ENCODE measurements around the gene AHI1.

DNA sequence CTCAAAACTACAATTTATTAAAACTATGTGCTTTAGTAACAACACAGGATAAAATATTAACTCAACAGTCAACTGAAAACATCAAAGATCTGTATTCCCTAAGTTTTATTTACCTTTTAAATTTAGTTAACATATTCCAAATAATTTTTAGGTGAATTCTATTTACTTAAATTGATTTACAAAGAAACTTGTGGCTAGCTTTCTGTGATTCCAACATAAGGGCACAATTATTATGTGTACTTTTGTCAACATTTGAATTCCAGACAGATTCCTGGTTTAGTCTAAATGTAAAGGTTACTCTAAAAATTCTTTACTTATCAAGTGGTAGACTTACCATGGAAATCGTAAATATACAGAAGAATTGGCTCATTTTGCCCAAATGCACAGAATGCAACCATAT, 70.7 kb downstream of the AHI1 start:
- TF ChIP-seq MXI1 (IDR thresholded peaks at IDR 0.05; ENCODE audit: borderline replicate concordance, low read depth, low read length) (no peak), CBFB (CRISPR knock-in tag; IDR thresholded peaks at IDR 0.05) (no peak), JUN (CRISPR knock-in tag; IDR thresholded peaks at IDR 0.05) (no peak), ZNF616 (CRISPR knock-in tag; IDR thresholded peaks at IDR 0.05; ENCODE audit: low read depth) (no peak), BRD4 (CRISPR knock-in tag; IDR thresholded peaks at IDR 0.05) (no peak), ZNF329 (CRISPR knock-in tag; IDR thresholded peaks at IDR 0.05; ENCODE audit: low read depth) (no peak), NFIC (IDR thresholded peaks at IDR 0.05; ENCODE audit: low read length) (peak; percentile 75; the same call in 1 of the 2 replicates), ZNF432 (CRISPR knock-in tag; IDR thresholded peaks at IDR 0.05; ENCODE audit: borderline replicate concordance) (no peak), TCF7 (IDR thresholded peaks at IDR 0.05; ENCODE audit: low read depth) (peak; percentile 68), ZFP1 (CRISPR knock-in tag; IDR thresholded peaks at IDR 0.05) (no peak)
- TF ChIP-seq, protein P1, sequence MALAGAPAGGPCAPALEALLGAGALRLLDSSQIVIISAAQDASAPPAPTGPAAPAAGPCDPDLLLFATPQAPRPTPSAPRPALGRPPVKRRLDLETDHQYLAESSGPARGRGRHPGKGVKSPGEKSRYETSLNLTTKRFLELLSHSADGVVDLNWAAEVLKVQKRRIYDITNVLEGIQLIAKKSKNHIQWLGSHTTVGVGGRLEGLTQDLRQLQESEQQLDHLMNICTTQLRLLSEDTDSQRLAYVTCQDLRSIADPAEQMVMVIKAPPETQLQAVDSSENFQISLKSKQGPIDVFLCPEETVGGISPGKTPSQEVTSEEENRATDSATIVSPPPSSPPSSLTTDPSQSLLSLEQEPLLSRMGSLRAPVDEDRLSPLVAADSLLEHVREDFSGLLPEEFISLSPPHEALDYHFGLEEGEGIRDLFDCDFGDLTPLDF (CRISPR knock-in tag; IDR thresholded peaks at IDR 0.05): no peak
- TF ChIP-seq, protein P2, sequence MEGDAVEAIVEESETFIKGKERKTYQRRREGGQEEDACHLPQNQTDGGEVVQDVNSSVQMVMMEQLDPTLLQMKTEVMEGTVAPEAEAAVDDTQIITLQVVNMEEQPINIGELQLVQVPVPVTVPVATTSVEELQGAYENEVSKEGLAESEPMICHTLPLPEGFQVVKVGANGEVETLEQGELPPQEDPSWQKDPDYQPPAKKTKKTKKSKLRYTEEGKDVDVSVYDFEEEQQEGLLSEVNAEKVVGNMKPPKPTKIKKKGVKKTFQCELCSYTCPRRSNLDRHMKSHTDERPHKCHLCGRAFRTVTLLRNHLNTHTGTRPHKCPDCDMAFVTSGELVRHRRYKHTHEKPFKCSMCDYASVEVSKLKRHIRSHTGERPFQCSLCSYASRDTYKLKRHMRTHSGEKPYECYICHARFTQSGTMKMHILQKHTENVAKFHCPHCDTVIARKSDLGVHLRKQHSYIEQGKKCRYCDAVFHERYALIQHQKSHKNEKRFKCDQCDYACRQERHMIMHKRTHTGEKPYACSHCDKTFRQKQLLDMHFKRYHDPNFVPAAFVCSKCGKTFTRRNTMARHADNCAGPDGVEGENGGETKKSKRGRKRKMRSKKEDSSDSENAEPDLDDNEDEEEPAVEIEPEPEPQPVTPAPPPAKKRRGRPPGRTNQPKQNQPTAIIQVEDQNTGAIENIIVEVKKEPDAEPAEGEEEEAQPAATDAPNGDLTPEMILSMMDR (CRISPR knock-in tag; IDR thresholded peaks at IDR 0.05): no peak
- TF ChIP-seq, protein P3, sequence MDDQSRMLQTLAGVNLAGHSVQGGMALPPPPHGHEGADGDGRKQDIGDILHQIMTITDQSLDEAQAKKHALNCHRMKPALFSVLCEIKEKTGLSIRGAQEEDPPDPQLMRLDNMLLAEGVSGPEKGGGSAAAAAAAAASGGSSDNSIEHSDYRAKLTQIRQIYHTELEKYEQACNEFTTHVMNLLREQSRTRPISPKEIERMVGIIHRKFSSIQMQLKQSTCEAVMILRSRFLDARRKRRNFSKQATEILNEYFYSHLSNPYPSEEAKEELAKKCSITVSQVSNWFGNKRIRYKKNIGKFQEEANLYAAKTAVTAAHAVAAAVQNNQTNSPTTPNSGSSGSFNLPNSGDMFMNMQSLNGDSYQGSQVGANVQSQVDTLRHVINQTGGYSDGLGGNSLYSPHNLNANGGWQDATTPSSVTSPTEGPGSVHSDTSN (CRISPR knock-in tag; IDR thresholded peaks at IDR 0.05; ENCODE audit: borderline replicate concordance): no peak
